Stimulated activated CD4-positive, alpha-beta T cell treated with anti-CD3 and anti-CD28 coated beads, TNF-alpha, amount 100 ng/mL, for 4 hours (primary cell): Measurements from ENCODE around the gene NUP155.
"Not testable (repeated sequence)": the region's sequence is repeated elsewhere in the genome, so short reads cannot be mapped to it uniquely, and the experiment has no call there.

Experiments
- DNase-seq, 3 experiments: peaks; one replicate each; pipeline ENCODE4 v3.0.0-alpha.2; 2020; ENCODE audit warnings: low read depth in 3 of 3

NUP155 gene

GRCh38 chr5:37370864-37371726 lies at the start of gene NUP155:
NUP155 (minus strand) TSS chr5:37371106; CDS start chr5:37370977, 129 bp downstream.
- DNase-seq: peak; percentile 64 to 79 (median 77)

DNA sequence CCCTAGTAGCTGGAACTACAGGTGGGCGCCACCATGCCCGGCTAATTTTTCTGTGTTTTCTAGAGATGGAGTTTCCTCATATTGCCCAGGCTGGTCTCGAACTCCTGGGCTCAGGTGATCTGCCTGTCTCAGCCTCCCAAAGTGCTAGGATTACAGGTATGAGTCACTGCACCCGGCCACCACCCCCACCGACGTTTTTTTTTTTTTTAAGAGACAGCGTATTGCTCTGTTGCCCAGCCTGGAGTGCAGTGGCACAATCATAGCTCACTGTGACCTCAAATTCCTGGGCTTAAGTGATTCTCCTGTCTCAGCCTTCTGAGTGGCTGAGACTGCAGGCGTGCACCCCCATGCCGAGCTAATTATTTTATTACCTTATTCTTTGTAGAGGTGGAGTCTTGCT lies 46.4 kb upstream of the NUP155 start:
- no peak for DNase-seq

- not testable (repeated sequence) for DNase-seq
These were observed 44.5 kb upstream of the NUP155 start for GRCh38 chr5:37415456-37415855.

GRCh38 chr5:37412515-37412914 lies 41.6 kb upstream of the NUP155 start:
- DNase-seq: no peak

DNA sequence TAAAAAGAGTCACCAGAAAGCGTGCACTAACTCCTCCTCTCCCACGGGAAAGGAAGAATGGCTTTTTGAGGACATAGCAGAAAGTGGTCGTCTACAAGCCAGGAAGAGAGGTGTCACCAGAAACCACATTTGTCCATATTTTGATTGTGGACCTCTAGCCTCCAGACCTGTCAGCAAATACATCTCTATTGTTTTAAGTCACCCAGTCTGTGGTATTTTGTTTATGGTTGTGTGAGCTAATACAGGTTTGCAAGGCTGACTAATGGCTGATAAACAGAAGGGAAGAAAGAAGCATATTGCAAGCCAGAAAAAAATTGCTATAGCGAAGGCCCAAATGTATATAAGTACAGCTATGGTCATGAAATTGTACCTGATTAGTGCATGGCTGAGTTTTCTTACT lies 29.6 kb upstream of the NUP155 start:
- no peak for DNase-seq

GRCh38 chr5:37396352-37396751 lies 25.4 kb upstream of the NUP155 start:
- no peak for DNase-seq

DNA sequence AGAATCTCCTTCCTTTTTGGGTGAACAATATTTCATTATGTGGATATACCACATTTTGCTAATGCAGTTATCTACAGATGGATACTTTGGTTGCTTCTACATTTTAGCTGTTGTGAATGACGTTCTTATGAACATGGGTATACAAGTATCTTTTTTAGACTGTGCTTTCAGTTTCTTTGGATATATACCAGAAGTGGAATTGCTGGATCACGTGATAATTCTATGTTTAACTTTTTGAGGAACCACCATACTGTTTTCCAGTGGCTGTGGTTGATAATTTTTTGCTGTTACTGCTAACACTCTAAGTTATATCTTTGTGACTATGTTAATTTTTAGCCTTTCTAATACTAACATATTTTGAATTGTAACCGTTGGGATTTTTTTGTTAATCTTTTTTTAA lies 20.7 kb upstream of the NUP155 start:
- DNase-seq: no peak

DNA sequence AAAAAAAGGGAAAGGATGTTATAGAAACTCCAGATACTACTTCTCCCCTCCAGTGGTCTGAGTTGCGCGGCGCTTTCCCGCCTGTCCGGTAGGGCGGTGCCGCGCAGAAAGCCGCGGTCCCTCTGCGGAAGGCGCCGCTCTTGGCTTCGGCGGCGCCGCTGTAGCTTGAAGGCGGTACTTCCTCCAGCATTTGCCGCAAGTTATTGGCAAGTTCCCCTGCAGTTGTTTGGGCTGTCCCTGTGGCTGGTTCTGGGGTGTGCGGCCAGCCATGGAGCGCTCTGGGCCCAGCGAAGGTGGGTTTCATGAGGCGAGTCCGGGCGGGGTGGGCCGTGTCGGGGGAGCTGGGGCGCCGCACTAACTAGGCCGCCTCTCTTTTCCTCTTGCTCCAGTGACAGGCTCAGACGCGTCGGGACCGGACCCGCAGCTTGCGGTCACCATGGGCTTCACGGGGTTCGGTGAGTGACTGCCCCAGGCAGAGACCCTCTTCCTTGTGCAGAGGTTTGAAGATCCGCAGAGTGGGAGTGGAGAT lies 8.3 kb upstream of the NUP155 start, which contains the start of gene WDR70:
WDR70 (plus strand) TSS at position 219 of the 529 bp plus-strand sequence; CDS start at position 269, 50 bp downstream.
- DNase-seq: peak; percentile 54 to 67 (median 64)

DNA sequence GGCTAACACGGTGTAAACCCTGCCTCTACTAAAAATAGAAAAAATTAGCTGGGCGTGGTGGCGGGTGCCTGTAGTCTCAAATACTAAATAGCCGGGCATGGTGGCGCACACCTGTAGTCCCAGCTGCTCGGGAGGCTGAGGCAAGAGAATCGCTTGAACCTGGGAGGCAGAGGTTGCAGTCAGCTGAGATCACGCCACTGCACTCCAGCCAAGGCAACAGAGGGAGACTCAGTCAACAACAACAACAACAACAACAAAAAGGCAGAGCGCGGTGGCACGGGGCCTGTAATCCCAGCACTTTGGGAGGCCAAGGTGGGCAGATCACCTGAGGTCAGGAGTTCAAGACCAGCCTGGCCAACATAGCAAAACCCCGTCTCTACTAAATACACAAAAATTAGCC lies 7.2 kb upstream of the NUP155 start:
- not testable (repeated sequence) for DNase-seq

DNA sequence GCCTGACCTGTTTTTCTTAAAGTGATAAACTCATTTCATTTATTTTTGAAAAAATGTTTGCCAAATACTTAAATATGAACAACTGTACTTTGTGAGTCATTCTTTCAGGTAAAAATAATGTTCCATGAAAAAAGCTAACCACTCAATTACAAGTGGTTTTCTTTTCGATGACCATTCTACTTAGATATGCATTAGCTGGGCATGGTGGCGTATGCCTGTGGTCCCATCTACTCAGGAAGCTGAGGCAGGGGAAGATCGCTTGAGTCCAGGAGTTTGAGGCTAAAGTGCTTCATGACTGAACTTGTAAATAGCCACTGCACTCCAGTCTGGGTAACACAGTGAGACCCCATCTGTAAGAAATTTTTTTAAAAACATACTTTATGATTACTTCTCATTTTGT lies 4.2 kb upstream of the NUP155 start:
- DNase-seq: no peak

DNA sequence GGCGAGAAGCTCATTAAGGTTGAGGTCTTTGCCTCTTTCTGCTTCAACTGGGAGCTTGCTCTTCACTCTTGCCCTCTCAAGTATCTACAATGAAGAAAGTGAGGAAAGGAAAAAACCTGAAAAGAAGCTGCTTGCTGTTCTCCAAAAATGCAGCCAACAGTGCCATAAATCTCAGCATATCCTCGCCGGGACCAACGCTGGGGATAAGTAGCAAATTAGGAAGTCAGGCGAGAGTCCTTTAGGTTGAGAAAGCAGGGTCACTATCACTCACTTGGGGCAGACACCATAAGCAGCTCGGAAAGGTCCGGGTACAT lies 399 bp downstream of the NUP155 start:
- no peak for DNase-seq

DNA sequence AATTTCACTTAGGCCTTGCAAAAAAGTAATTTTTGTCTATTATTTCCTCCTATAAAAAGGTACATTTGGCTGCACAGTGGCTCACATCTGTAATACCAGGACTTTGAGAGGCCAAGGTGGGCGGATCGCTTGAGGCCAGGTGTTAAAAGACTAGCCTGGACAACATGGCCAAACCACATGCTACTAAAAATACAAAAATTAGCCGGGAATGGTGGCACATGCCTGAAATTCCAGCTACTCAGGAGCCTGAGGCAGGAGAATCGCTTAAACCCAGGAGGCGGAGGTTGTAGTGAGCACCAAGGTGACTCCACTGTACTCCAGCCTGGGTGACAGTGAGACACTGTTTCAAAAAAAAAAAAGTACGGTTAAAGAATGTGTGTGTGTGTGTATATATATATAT lies 15.7 kb downstream of the NUP155 start:
- no peak for DNase-seq

- DNase-seq: not testable (repeated sequence)
These were observed 28.2 kb downstream of the NUP155 start for GRCh38 chr5:37342741-37343140.

- not testable (repeated sequence) for DNase-seq
These were observed 36.2 kb downstream of the NUP155 start for GRCh38 chr5:37334754-37335153.

DNA sequence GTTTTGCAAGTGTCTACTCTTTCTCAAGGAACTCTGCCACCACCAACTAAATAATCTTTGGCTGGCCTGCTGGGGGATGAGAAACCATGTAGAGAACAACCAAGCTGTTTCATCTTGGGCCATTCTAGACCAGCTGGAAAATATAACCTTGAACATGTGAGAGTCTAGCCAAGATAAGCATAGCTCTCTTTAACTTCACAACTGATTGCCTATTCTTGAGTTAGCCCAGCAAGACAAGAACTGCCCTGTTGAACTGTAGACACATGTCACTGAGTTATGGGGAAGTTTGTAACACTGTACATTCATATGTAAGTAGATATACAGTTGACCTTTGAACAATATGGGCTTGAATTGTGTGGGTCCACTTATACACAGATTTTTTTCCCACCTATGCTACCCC lies 44.4 kb downstream of the NUP155 start:
- DNase-seq: no peak

DNA sequence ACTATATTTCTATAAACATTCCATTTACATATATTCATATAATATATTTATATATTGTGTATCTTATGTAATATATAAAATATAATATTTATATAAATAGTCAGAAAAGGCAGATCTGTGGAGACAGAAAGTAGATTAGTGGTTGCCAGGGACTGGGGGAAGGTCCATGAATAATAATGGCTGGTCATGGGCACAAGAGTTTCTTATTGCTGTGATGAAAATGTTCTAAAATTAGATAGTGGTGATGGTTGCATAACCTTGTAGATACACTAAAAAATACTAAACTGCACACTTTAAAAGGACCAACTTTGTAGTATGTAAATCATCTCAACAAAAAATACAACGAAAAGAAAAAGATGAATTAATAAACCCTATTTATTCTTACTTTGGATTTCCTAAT lies 47.3 kb downstream of the NUP155 start:
- DNase-seq: no peak

DNA sequence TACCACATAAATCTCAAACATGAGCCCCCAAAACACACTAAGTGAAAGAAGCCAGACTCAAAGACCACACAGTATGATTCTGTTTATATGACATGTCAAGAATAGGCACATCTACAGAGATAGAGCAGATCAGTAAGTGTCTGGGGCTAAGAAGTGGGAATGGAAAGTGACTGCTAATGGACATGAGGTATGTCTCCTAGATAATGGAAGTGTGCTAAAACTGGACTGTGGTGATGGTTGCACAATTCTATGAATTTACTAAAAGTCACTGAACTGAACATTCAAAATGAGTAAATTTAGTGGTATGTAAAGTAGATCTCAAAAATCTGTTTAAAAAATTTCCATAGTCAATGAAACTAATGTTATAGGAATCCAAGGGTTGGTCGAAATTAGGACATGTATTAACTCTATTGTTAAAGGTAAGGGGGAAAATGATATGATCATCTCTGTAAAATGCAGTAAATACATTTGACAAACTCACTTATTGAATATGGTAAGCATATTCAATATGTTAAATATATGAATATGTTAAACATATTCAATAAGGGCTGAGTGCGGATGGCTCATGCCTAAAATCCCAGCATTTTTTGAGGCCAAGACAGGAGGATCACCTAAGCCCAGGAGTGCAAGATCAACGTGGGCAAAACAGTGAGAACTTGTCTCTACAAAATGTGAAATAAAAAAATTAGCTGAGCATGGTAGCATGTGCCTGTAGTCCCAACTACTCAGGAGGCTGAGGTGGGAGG lies 51.7 kb downstream of the NUP155 start:
- no peak for DNase-seq

- DNase-seq: no peak
These were observed 54.9 kb downstream of the NUP155 start for GRCh38 chr5:37316027-37316426.

- no peak for DNase-seq
These were observed 60.5 kb downstream of the NUP155 start for GRCh38 chr5:37310360-37310759.

DNA sequence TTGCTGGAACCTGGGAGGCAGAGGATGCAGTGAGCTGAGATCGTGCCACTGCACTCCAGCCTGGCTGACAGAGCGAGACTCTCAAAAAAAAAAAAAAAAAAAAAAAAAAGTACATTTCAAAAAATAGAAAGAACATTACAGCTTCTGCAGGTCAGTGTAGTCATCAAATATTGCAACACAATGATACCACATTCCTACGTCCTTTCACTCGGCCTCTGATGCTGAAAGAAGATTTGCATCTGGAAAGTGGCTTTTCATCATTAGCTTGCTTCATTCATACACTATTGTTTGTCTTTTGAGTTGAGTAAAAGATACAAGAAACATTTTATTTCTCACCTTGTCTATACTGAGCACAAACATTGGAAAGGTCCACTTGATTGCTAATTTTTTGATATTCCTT lies 62.1 kb downstream of the NUP155 start:
- DNase-seq: no peak

GRCh38 chr5:37304888-37305287 lies 66.0 kb downstream of the NUP155 start:
- no peak for DNase-seq

DNA sequence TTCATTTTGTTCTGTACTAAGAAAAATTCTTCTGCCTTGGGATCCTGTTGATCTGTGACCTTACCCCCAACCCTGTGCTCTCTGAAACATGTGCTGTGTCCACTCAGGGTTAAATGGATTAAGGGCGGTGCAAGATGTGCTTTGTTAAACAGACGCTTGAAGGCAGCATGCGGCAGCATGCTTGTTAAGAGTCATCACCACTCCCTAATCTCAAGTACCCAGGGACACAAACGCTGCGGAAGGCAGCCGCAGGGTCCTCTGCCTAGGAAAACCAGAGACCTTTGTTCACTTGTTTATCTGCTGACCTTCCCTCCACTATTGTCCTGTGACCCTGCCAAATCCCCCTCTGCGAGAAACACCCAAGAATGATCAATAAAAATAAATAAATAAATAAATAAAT lies 74.6 kb downstream of the NUP155 start:
- not testable (repeated sequence) for DNase-seq
